ENCODE measurements around the gene USO1.

Gene USO1

GRCh38 chr4:75844151-75844662 lies 119.8 kb downstream of the USO1 start:
- DNase-seq (ENCODE audit: low spot score), result no peak

DNA sequence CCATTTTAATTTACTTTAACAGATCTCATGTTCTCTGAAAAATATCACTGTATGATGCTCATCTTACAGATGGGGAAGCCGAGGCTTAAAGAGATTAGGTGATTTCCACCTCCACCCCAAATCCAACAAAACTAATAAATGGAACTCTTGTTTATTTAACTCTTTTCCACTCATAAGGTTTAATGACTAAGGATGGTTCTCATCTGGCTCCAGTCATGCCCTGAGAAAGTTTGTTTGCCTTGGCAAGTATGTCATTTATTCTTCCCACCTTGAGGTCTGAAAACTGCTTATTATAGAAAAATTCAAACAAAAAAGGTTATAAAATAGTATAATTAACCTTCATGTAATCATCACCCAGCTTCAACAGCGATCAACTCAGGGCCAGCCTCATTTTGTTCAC lies 121.6 kb downstream of the USO1 start:
- no peak for DNase-seq (ENCODE audit: low spot score)

GRCh38 chr4:75848171-75848760 lies 123.9 kb downstream of the USO1 start:
- DNase-seq (ENCODE audit: low spot score), result peak; percentile 58

DNA sequence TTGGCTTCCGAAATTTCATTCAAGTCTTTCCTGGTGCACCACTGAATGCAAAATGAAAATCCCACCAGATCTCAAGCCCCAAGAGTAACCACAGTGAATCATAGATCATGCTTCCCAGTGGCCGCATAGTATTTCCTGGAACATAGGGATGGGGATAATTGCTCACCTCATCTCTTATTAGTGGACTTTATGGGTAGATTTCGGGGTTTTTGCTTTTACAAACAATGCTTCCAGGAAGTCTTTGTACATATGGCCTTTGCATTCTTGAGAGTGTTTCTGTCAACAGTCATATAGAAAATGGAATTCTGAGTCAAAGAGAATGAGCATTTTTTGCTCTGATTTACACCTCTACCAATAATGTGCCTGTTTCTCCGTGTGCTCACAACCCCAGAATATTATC lies 124.5 kb downstream of the USO1 start:
- DNase-seq (ENCODE audit: low spot score), result no peak

GRCh38 chr4:75849461-75849860 lies 125.1 kb downstream of the USO1 start:
- no peak for DNase-seq (ENCODE audit: low spot score)

GRCh38 chr4:75858721-75859120 lies 134.3 kb downstream of the USO1 start:
- no peak for DNase-seq (ENCODE audit: low spot score)

- DNase-seq (ENCODE audit: low spot score), result no peak
These were observed 136.2 kb downstream of the USO1 start for GRCh38 chr4:75860606-75861005.

Data from CD4-positive, alpha-beta T cell treated with Interleukin-2 at 100 ng/mL for 4 hours (primary cell).